ENCODE data around the gene TRIM71. TPM values are rescaled to one million over a fixed set of nuclear protein-coding genes. Genes with fewer than 3 reads are reported as not detected.

The TRIM71 gene
- polyA plus RNA-seq, 3 donors, result 0.02 to 0.33 (median 0.06) TPM

- H3K36me3 ChIP-seq (replicated peaks in 1 of 2; ENCODE audit: control insufficient read depth in 1 of 2, insufficient read depth in 2 of 2, low read length in 2 of 2), result peaks cover 5 to 9% of the 10 kb centered on the region in 2 donors
- H3K9ac ChIP-seq (ENCODE audit: insufficient read depth, low read length, poor library complexity, severe bottlenecking), result no peak overlapping the region
- H3K27ac ChIP-seq (ENCODE audit: low read depth in 1 of 2, low read length in 2 of 2), result no peak overlapping the region
- no peak overlapping the region for H3K4me3 Mint-ChIP-seq
- H2AFZ ChIP-seq (ENCODE audit: insufficient read depth, low read depth, low read length, poor library complexity, severe bottlenecking), result no peak overlapping the region
- no peaks in the 10 kb centered on the region for H3K9me3 ChIP-seq (replicated peaks in 1 of 2; ENCODE audit: control insufficient read depth in 1 of 2, insufficient read depth in 1 of 2, low read length in 2 of 2)
- DNase-seq, result no peak
- WGBS (ENCODE audit: insufficient coverage), result 20% methylated on average over 2 of the region's 4 CpGs
- H3K4me1 Mint-ChIP-seq, result peaks cover 2% of the 10 kb centered on the region
- peaks cover 0 to 1% (median 0%) of the 10 kb centered on the region in 3 donors for H3K27me3 Mint-ChIP-seq (ENCODE audit: low read depth in 3 of 3)
- intact Hi-C loops (cut with micrococcal nuclease), result no loop called here
- no peaks in the 10 kb centered on the region for H3K79me2 ChIP-seq (ENCODE audit: insufficient read depth, low read length)
- H3K36me3 Mint-ChIP-seq, result peaks cover 11 to 17% of the 10 kb centered on the region in 2 donors
- H3K27me3 ChIP-seq (ENCODE audit: control insufficient read depth in 2 of 2, insufficient read depth in 2 of 2, low read length in 2 of 2), result no peaks in the 10 kb centered on the region
- H3K9me3 Mint-ChIP-seq, result no peaks in the 10 kb centered on the region
- H3K4me2 ChIP-seq (replicated peaks; ENCODE audit: extremely low read depth, low read length, poor library complexity, severe bottlenecking), result no peak overlapping the region
- peaks cover 0 to under 1% of the 10 kb centered on the region in 2 donors for H3K4me1 ChIP-seq (ENCODE audit: control insufficient read depth in 1 of 2, insufficient read depth in 2 of 2, low read length in 2 of 2)
- H3K4me3 ChIP-seq (replicated peaks in 1 of 3; ENCODE audit: low read depth in 2 of 3, low read length in 3 of 3), result no peak overlapping the region
- H4K20me1 ChIP-seq (ENCODE audit: insufficient read depth, low read length), result no peaks in the 10 kb centered on the region
- H3K27ac Mint-ChIP-seq, result no peak overlapping the region
- TF ChIP-seq, protein P1, sequence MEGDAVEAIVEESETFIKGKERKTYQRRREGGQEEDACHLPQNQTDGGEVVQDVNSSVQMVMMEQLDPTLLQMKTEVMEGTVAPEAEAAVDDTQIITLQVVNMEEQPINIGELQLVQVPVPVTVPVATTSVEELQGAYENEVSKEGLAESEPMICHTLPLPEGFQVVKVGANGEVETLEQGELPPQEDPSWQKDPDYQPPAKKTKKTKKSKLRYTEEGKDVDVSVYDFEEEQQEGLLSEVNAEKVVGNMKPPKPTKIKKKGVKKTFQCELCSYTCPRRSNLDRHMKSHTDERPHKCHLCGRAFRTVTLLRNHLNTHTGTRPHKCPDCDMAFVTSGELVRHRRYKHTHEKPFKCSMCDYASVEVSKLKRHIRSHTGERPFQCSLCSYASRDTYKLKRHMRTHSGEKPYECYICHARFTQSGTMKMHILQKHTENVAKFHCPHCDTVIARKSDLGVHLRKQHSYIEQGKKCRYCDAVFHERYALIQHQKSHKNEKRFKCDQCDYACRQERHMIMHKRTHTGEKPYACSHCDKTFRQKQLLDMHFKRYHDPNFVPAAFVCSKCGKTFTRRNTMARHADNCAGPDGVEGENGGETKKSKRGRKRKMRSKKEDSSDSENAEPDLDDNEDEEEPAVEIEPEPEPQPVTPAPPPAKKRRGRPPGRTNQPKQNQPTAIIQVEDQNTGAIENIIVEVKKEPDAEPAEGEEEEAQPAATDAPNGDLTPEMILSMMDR (IDR thresholded peaks at IDR 0.05), result no peak
Measured at GRCh38 chr3:32896143-32896542, 78.3 kb downstream of the TRIM71 start.

DNA sequence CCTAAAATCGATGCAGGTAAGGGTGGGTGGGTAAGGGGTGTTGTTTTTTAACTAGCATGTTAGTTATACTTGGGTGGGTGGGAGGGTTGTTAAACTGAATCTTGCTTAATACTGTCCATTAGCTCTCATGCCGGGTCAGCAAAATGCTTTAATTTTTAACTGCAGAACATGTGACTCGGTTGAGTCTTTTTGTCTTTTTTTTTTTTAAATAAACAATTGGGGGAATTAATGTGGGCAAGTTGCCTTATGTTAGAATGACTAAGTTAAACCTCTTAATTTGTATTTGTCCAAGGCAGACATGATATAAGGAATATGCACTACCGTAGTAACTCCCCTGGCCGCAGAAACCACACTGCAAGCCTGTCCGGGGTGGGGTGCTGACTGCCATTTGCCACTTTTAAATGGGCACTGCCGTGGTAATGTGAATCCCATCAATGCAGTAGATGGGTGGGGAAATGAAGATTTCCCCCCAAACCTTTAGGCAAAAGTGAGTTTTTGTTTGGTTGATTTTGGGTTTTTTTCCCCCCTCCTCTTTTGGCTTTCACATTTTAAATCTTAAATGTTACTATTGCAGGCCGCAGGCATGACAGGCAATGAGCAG, 79.3 kb downstream of the TRIM71 start:
- peaks cover 11% of the 10 kb centered on the region for H3K4me1 Mint-ChIP-seq
- H3K27me3 Mint-ChIP-seq (ENCODE audit: low read depth in 3 of 3), result peaks cover 0 to 1% (median under 1%) of the 10 kb centered on the region in 3 donors
- no CpG with 5 or more reads among the region's 8 CpGs for WGBS (ENCODE audit: insufficient coverage)
- no peak overlapping the region for H3K4me2 ChIP-seq (replicated peaks; ENCODE audit: extremely low read depth, low read length, poor library complexity, severe bottlenecking)
- H2AFZ ChIP-seq (ENCODE audit: insufficient read depth, low read depth, low read length, poor library complexity, severe bottlenecking), result no peak overlapping the region
- H3K27me3 ChIP-seq (ENCODE audit: control insufficient read depth in 2 of 2, insufficient read depth in 2 of 2, low read length in 2 of 2), result no peaks in the 10 kb centered on the region
- peaks cover 7 to 9% of the 10 kb centered on the region in 2 donors for H3K4me1 ChIP-seq (ENCODE audit: control insufficient read depth in 1 of 2, insufficient read depth in 2 of 2, low read length in 2 of 2)
- H3K36me3 Mint-ChIP-seq, result peaks cover 6 to 7% of the 10 kb centered on the region in 2 donors
- DNase-seq, result no peak
- no peak overlapping the region for H3K4me3 ChIP-seq (replicated peaks in 1 of 3; ENCODE audit: low read depth in 2 of 3, low read length in 3 of 3)
- H3K79me2 ChIP-seq (ENCODE audit: insufficient read depth, low read length), result no peaks in the 10 kb centered on the region
- no peaks in the 10 kb centered on the region for H3K36me3 ChIP-seq (replicated peaks in 1 of 2; ENCODE audit: control insufficient read depth in 1 of 2, insufficient read depth in 2 of 2, low read length in 2 of 2)
- H3K27ac Mint-ChIP-seq, result no peak overlapping the region
- TF ChIP-seq, protein P1 (IDR thresholded peaks at IDR 0.05), result no peak
- H3K4me3 Mint-ChIP-seq, result no peak overlapping the region
- no peak overlapping the region for H3K9ac ChIP-seq (ENCODE audit: insufficient read depth, low read length, poor library complexity, severe bottlenecking)
- H3K9me3 ChIP-seq (replicated peaks in 1 of 2; ENCODE audit: control insufficient read depth in 1 of 2, insufficient read depth in 1 of 2, low read length in 2 of 2), result no peaks in the 10 kb centered on the region
- no peaks in the 10 kb centered on the region for H4K20me1 ChIP-seq (ENCODE audit: insufficient read depth, low read length)
- no peaks in the 10 kb centered on the region for H3K9me3 Mint-ChIP-seq
- no peak overlapping the region for H3K27ac ChIP-seq (ENCODE audit: low read depth in 1 of 2, low read length in 2 of 2)
- intact Hi-C loops (cut with micrococcal nuclease), result no loop called here

All from CD14-positive monocyte (primary cell).